SK-N-SH (cell line): Measurements from ENCODE around the gene ERVH48-1. TPM values are rescaled to one million over a fixed set of nuclear protein-coding genes. Genes with fewer than 3 reads are reported as not detected.

Experiments used
- CTCF ChIA-PET: fragments of 300-600, 350-600 bp; formaldehyde crosslinking; extraction: SDS; loops from one replicate; lab custom pipeline; 2021; lab: Yijun Ruan, JAX
- POLR2A ChIA-PET: fragments of 350-600 bp; sonication (Branson Sonifier 250); formaldehyde crosslinking; extraction: SDS; loops from one replicate; lab custom pipeline; 2020; ENCODE audit warnings: antibody characterized with exemption, inconsistent platforms; lab: Yijun Ruan, JAX
- DNase-seq: peaks from one replicate; pipeline ENCODE4 v3.0.0; 2012
- H2AFZ ChIP-seq: fragments of 200-600 bp; sonication (generic); 2 replicates; pipeline ENCODE4 v1.8.1; 2016; ENCODE audit warnings: antibody characterized with exemption, mild to moderate bottlenecking, low read depth
- H3F3A ChIP-seq: fragments of 200-600 bp; sonication (generic); replicated peaks from 2 replicates; pipeline ENCODE3; 2016; ENCODE audit warnings: antibody characterized with exemption, mild to moderate bottlenecking; ENCODE audit not compliant: insufficient read depth
- H3K27ac ChIP-seq, 2 experiments: fragments of 200-500 bp in 1 of 2; fragments of 200-600 bp in 1 of 2; sonication (Bioruptor generic) in 1 of 2; sonication (generic), shearing (Covaris generic) in 1 of 2; 2 replicates each; pipeline versions ENCODE4 v1.5.1 to v1.6.1; 2014 to 2016; ENCODE audit warnings: low read depth in 2 of 2, inconsistent platforms in 1 of 2, low read length in 1 of 2, mild to moderate bottlenecking in 1 of 2, mixed read lengths in 1 of 2
- H3K27me3 ChIP-seq: fragments of 200-600 bp; sonication (generic), shearing (Covaris generic); 2 replicates; pipeline ENCODE4 v1.6.1; 2016; ENCODE audit warnings: mixed run types; ENCODE audit not compliant: insufficient read depth
- H3K36me3 ChIP-seq, 2 experiments: fragments of 200-500 bp in 1 of 2; fragments of 200-600 bp in 1 of 2; sonication (Bioruptor generic) in 1 of 2; sonication (generic) in 1 of 2; replicated peaks in 1 of 2; 2 replicates each; pipeline versions ENCODE3 to v1.5.1; 2014 to 2016; ENCODE audit warnings: low read length in 1 of 2, mild to moderate bottlenecking in 1 of 2; ENCODE audit not compliant: insufficient read depth in 2 of 2, control insufficient read depth in 1 of 2
- H3K4me1 ChIP-seq, 2 experiments: fragments of 200-500 bp in 1 of 2; fragments of 200-600 bp in 1 of 2; sonication (Bioruptor generic) in 1 of 2; sonication (generic), shearing (Covaris generic) in 1 of 2; 2 replicates each; pipeline versions ENCODE4 v1.5.1 to v1.6.1; 2014 to 2016; ENCODE audit warnings: low read depth in 1 of 2, low read length in 1 of 2, mixed run types in 1 of 2; ENCODE audit not compliant: insufficient read depth in 2 of 2, control insufficient read depth in 1 of 2
- H3K4me2 ChIP-seq: fragments of 200-600 bp; sonication (generic), shearing (Covaris generic); 2 replicates; pipeline ENCODE4 v1.6.1; 2017; ENCODE audit warnings: mixed run types
- H3K4me3 ChIP-seq, 2 experiments: fragments of 200-500 bp in 1 of 2; fragments of 200-600 bp in 1 of 2; sonication (Bioruptor generic) in 1 of 2; sonication (generic), shearing (Covaris generic) in 1 of 2; 2 replicates each; pipeline versions ENCODE4 v1.5.1 to v1.8.1; 2014 to 2016; ENCODE audit warnings: low read depth in 2 of 2, inconsistent platforms in 1 of 2, low read length in 1 of 2, mild to moderate bottlenecking in 1 of 2, mixed read lengths in 1 of 2, moderate library complexity in 1 of 2
- H3K79me2 ChIP-seq: fragments of 200-600 bp; sonication (generic); 2 replicates; pipeline ENCODE4 v1.8.1; 2017; ENCODE audit warnings: mild to moderate bottlenecking; ENCODE audit not compliant: insufficient read depth
- H3K9ac ChIP-seq: fragments of 200-600 bp; sonication (generic); 2 replicates; pipeline ENCODE4 v1.6.1; 2017; ENCODE audit warnings: mixed run types
- H3K9me2 ChIP-seq: fragments of 200-600 bp; sonication (generic); 2 replicates; pipeline ENCODE4 v1.6.1; 2017; ENCODE audit warnings: mixed run types
- H3K9me3 ChIP-seq: fragments of 200-600 bp; sonication (generic); 2 replicates; pipeline ENCODE4 v1.6.1; 2017; ENCODE audit warnings: mixed run types, mild to moderate bottlenecking, moderate library complexity
- H4K20me1 ChIP-seq: fragments of 200-600 bp; sonication (generic); 2 replicates; pipeline ENCODE4 v1.6.1; 2017; ENCODE audit warnings: mild to moderate bottlenecking, mixed run types; ENCODE audit not compliant: insufficient read depth
- CHD2 ChIP-seq: fragments of 150-350 bp; IDR thresholded peaks from 2 replicates; pipeline ENCODE4 v1.6.1; 2018; ENCODE audit warnings: low read length; ENCODE audit not compliant: partially characterized antibody
- EP300 ChIP-seq, 2 experiments: IDR thresholded peaks; 2 replicates each; pipeline versions ENCODE4 v1.4.0 to v1.6.1; 2012; ENCODE audit warnings: borderline replicate concordance in 1 of 2, low read depth in 1 of 2, low read length in 1 of 2
- EZH2phosphoT487 ChIP-seq: fragments of 200-600 bp; sonication (generic); IDR thresholded peaks from 2 replicates; pipeline ENCODE4 v1.6.1; 2017; ENCODE audit warnings: low read depth, mixed run types, mild to moderate bottlenecking, antibody characterized with exemption, moderate library complexity, borderline replicate concordance
- FOSL2 ChIP-seq: IDR thresholded peaks from 2 replicates; pipeline ENCODE4 v1.4.0; 2012; ENCODE audit warnings: low read depth, mild to moderate bottlenecking, moderate library complexity, borderline replicate concordance
- GATA2 ChIP-seq: sonication (generic); formaldehyde crosslinking; IDR thresholded peaks from 2 replicates; pipeline ENCODE4 v1.5.0; 2020; ENCODE audit warnings: mild to moderate bottlenecking, missing genetic modification reagents
- JUND ChIP-seq: IDR thresholded peaks from 2 replicates; pipeline ENCODE4 v1.4.0; 2012
- MEF2A ChIP-seq: IDR thresholded peaks from 2 replicates; pipeline ENCODE4 v1.4.0; 2012; ENCODE audit warnings: low read depth, borderline replicate concordance
- MXI1 ChIP-seq: IDR thresholded peaks from 2 replicates; pipeline ENCODE4 v1.6.1; 2012; ENCODE audit warnings: mild to moderate bottlenecking, low read depth, low read length, improper control_type of control experiment
- RAD21 ChIP-seq: IDR thresholded peaks from 2 replicates; pipeline ENCODE4 v1.6.1; 2012; ENCODE audit warnings: mild to moderate bottlenecking, low read length
- RFX5 ChIP-seq: IDR thresholded peaks from 2 replicates; pipeline ENCODE4 v1.6.1; 2012; ENCODE audit warnings: mild to moderate bottlenecking, improper control_type of control experiment, low read length
- TAF1 ChIP-seq: IDR thresholded peaks from 2 replicates; pipeline ENCODE4 v1.6.1; 2012; ENCODE audit warnings: low read depth, mild to moderate bottlenecking, low read length, moderate library complexity, borderline replicate concordance
- TEAD4 ChIP-seq: IDR thresholded peaks from 2 replicates; pipeline ENCODE4 v1.4.0; 2012; ENCODE audit warnings: mild to moderate bottlenecking, borderline replicate concordance; ENCODE audit not compliant: insufficient read depth
- YY1 ChIP-seq: IDR thresholded peaks from 2 replicates; pipeline ENCODE4 v1.4.0; 2012; ENCODE audit warnings: low read depth, mild to moderate bottlenecking
- WGBS: methylation state at CpG from one replicate; pipeline ENCODE4 v1.1.6; 2017; ENCODE audit warnings: low lambda C conversion rate; 5-methylcytosine and 5-hydroxymethylcytosine counted together
- polyA plus RNA-seq, 3 experiments: library from polyadenylated mRNA; depleted of rRNA; stranded (reverse); fragments of >200 nt; gene quantifications; 2 replicates each; pipeline ENCODE4 v1.2.3, GENCODE V29; 2012
- TF ChIP-seq, protein P1 (sequence below): IDR thresholded peaks from 2 replicates; pipeline ENCODE4 v1.4.0; 2012; ENCODE audit warnings: low read depth, borderline replicate concordance

ERVH48-1 gene
- polyA plus RNA-seq, 1 of the 3 experiments (the other 2 are of a cell fraction) = not detected

DNA sequence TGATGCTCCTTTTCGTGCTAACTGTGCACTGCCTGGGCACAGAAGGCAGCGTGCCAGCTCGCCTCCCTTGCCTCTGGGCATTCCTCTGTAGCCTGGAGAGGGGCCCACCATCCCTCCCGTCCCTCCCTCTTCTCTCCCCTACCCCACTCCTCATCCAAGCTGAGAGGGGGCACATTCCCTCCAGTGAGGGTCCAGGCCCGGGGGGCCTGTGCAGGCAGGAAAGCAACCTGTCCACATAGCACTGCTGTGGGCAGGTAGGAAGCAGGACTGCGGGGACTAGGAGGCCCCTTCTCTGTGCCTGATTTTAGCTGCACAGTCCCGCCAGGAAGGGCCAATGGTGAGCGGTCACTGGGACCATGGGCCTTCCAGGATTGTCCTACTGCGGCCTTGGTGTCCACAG, 38.7 kb upstream of the ERVH48-1 start:
- Histone ChIP-seq H3K27ac (no peak overlapping the region), H4K20me1 (no peaks in the 10 kb centered on the region), H3K4me1 (no peaks in the 10 kb centered on the region), H3K4me2 (no peak overlapping the region), H3K36me3 (no peaks in the 10 kb centered on the region), H3K27me3 (no peaks in the 10 kb centered on the region), H3K9ac (no peak overlapping the region), H3K4me3 (no peak overlapping the region), H3F3A (no peaks in the 10 kb centered on the region), H3K9me2 (no peaks in the 10 kb centered on the region), H2AFZ (no peak overlapping the region), H3K9me3 (no peaks in the 10 kb centered on the region), H3K79me2 (no peaks in the 10 kb centered on the region)
- ChIA-PET CTCF (no interaction called here), POLR2A (no interaction called here)
- TF ChIP-seq YY1 = no peak
- WGBS = 79% methylated on average over 8 of the region's 9 CpGs
- no peak for DNase-seq

DNA sequence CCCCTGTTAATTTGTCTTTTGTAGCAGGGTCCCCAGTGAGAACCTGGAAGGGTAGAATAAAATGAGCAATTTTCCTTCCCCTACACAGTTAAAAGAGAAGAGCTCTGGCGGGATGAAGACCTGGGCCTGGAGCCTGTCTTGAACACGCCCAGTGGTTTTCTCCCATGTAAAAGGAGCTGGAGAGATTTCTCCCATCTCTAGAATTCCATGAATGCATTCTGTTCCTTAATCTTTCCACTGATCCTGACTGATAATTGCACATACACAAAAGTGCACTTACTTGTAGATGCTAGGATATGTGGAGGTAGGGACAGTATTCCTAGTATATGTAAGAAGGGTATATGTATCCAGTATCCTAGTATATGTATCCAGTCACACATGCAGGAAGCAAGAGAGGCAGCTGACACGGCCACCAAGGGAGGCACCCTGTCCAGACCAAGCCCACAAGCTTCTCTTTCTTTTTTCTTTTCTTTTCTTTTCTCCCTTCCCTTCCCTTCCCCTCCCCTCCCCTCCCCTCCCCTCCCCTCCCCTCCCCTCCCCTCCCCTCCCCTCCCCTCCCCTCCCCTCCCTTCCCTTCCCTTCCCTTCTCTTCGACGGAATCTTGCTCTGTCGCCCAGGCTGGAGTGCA, 37.1 kb upstream of the ERVH48-1 start:
- H3K27me3 ChIP-seq = no peaks in the 10 kb centered on the region
- no peak overlapping the region for H3K9ac ChIP-seq
- no peaks in the 10 kb centered on the region for H3F3A ChIP-seq
- H3K36me3 ChIP-seq = no peaks in the 10 kb centered on the region
- TF ChIP-seq MEF2A (no peak), JUND (no peak), CHD2 (no peak), MXI1 (no peak), RFX5 (no peak), EZH2phosphoT487 (no peak), GATA2 (CRISPR knock-in tag) (no peak), RAD21 (no peak), FOSL2 (no peak), TAF1 (no peak), EP300 (IDR thresholded peaks at IDR 0.05; ENCODE audit: borderline replicate concordance in 1 of 2, low read depth in 1 of 2, low read length in 1 of 2) (no peak), TEAD4 (no peak)
- TF ChIP-seq, protein P1, sequence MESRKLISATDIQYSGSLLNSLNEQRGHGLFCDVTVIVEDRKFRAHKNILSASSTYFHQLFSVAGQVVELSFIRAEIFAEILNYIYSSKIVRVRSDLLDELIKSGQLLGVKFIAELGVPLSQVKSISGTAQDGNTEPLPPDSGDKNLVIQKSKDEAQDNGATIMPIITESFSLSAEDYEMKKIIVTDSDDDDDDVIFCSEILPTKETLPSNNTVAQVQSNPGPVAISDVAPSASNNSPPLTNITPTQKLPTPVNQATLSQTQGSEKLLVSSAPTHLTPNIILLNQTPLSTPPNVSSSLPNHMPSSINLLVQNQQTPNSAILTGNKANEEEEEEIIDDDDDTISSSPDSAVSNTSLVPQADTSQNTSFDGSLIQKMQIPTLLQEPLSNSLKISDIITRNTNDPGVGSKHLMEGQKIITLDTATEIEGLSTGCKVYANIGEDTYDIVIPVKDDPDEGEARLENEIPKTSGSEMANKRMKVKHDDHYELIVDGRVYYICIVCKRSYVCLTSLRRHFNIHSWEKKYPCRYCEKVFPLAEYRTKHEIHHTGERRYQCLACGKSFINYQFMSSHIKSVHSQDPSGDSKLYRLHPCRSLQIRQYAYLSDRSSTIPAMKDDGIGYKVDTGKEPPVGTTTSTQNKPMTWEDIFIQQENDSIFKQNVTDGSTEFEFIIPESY = no peak
- ChIA-PET CTCF (no interaction called here), POLR2A (no interaction called here)
- no peak overlapping the region for H2AFZ ChIP-seq
- no peaks in the 10 kb centered on the region for H3K4me1 ChIP-seq
- no peaks in the 10 kb centered on the region for H3K9me3 ChIP-seq
- H3K79me2 ChIP-seq = no peaks in the 10 kb centered on the region
- WGBS = 84% methylated on average over 6 of the region's 6 CpGs
- DNase-seq = no peak
- no peaks in the 10 kb centered on the region for H4K20me1 ChIP-seq
- H3K4me3 ChIP-seq = no peak overlapping the region
- no peaks in the 10 kb centered on the region for H3K9me2 ChIP-seq
- no peak overlapping the region for H3K4me2 ChIP-seq
- H3K27ac ChIP-seq = no peak overlapping the region
